Measurements from ENCODE around the gene ABHD17A.

ABHD17A gene

GRCh38 chr19:1830978-1831377 lies 54.3 kb downstream of the ABHD17A start:
- H3K27ac Mint-ChIP-seq: no peak overlapping the region
- no peaks in the 10 kb centered on the region for H3K27me3 Mint-ChIP-seq
- peaks cover 2% of the 10 kb centered on the region for H3K4me1 Mint-ChIP-seq
- H3K4me3 Mint-ChIP-seq: no peak overlapping the region
- H3K36me3 Mint-ChIP-seq: peaks cover 1% of the 10 kb centered on the region
- H3K9me3 Mint-ChIP-seq: no peaks in the 10 kb centered on the region

- Mint-ChIP-seq H3K27ac (no peak overlapping the region), H3K27me3 (no peaks in the 10 kb centered on the region)
Measured at GRCh38 chr19:1830568-1830967, 54.7 kb downstream of the ABHD17A start.

GRCh38 chr19:1829958-1830357 lies 55.3 kb downstream of the ABHD17A start:
- Mint-ChIP-seq H3K27me3 (no peaks in the 10 kb centered on the region), H3K9me3 (no peaks in the 10 kb centered on the region), H3K4me1 (peaks cover 3% of the 10 kb centered on the region)

More at GRCh38 chr19:1830568-1830967, 54.7 kb downstream of the ABHD17A start:
- Mint-ChIP-seq H3K36me3 (peaks cover 3% of the 10 kb centered on the region), H3K4me1 (peaks cover 3% of the 10 kb centered on the region), H3K9me3 (no peaks in the 10 kb centered on the region), H3K4me3 (no peak overlapping the region)

GRCh38 chr19:1828279-1829238 lies 56.7 kb downstream of the ABHD17A start:
- no peaks in the 10 kb centered on the region for H3K27me3 Mint-ChIP-seq
- H3K4me3 Mint-ChIP-seq: no peak overlapping the region
- peaks cover 3% of the 10 kb centered on the region for H3K4me1 Mint-ChIP-seq
- H3K36me3 Mint-ChIP-seq: peaks cover 3% of the 10 kb centered on the region
- H3K9me3 Mint-ChIP-seq: no peaks in the 10 kb centered on the region
- H3K27ac Mint-ChIP-seq: no peak overlapping the region

More at GRCh38 chr19:1829958-1830357, 55.3 kb downstream of the ABHD17A start:
- Mint-ChIP-seq H3K36me3 (peaks cover 3% of the 10 kb centered on the region), H3K4me3 (no peak overlapping the region), H3K27ac (peak overlapping the region; percentile 51)

- Mint-ChIP-seq H3K27ac (no peak overlapping the region), H3K36me3 (peaks cover 3% of the 10 kb centered on the region), H3K4me3 (no peak overlapping the region), H3K27me3 (no peaks in the 10 kb centered on the region), H3K4me1 (peaks cover 3% of the 10 kb centered on the region), H3K9me3 (no peaks in the 10 kb centered on the region)
Measured at GRCh38 chr19:1827566-1828278, 57.6 kb downstream of the ABHD17A start.

Data from activated naive CD4-positive, alpha-beta T cell treated with anti-CD3 and anti-CD28 coated beads, Interleukin-2, amount 50 U/mL, for 24 hours (primary cell).